HEK293 (cell line): ENCODE measurements around the gene IL1RAPL1.

Experiments
- CTCF ChIA-PET: fragments of 350-600 bp; formaldehyde crosslinking; extraction: SDS; loops from one replicate; lab custom pipeline; 2021; ENCODE audit warnings: antibody characterized with exemption; lab: Yijun Ruan, JAX
- POLR2A ChIA-PET: fragments of 300-600 bp; formaldehyde crosslinking; extraction: SDS; loops from one replicate; lab custom pipeline; 2020; ENCODE audit warnings: antibody characterized with exemption, inconsistent platforms; lab: Yijun Ruan, JAX
- H3K27ac ChIP-seq: fragments of 200-500 bp; sonication (Bioruptor generic); 2 replicates; pipeline ENCODE4 v1.5.1; 2014; ENCODE audit warnings: low read depth, low read length, control low read depth, inconsistent platforms; ENCODE audit errors: extremely low read depth
- H3K36me3 ChIP-seq, 2 experiments: fragments of 200-500 bp in 1 of 2; sonication (Bioruptor generic) in 1 of 2; 1 replicate in 1 of 2; 2 replicates in 1 of 2; pipeline ENCODE4 v1.5.1; 2014 to 2017; ENCODE audit warnings: inconsistent platforms in 2 of 2, low read length in 2 of 2; ENCODE audit not compliant: control insufficient read depth in 2 of 2, insufficient read depth in 1 of 2
- H3K4me1 ChIP-seq: fragments of 200-500 bp; sonication (Bioruptor generic); 2 replicates; pipeline ENCODE4 v1.5.1; 2014; ENCODE audit warnings: mild to moderate bottlenecking, low read length, inconsistent platforms; ENCODE audit not compliant: control insufficient read depth, insufficient read depth
- H3K4me3 ChIP-seq: 2 replicates; pipeline ENCODE4 v1.5.1; 2011; ENCODE audit warnings: low read depth, mild to moderate bottlenecking, control low read depth, low read length, moderate library complexity
- H3K9me3 ChIP-seq: fragments of 200-500 bp; sonication (Bioruptor generic); 2 replicates; pipeline ENCODE4 v1.5.1; 2014; ENCODE audit warnings: low read depth, low read length, inconsistent platforms; ENCODE audit not compliant: control insufficient read depth, insufficient read depth
- BCL11B ChIP-seq: fragments of 450-650 bp; formaldehyde crosslinking; IDR thresholded peaks from 2 replicates; pipeline ENCODE4 v1.5.1; 2016; ENCODE audit warnings: low read depth, missing biosample characterization, missing genetic modification characterization
- KLF7 ChIP-seq: fragments of 450-650 bp; formaldehyde crosslinking; IDR thresholded peaks from 2 replicates; pipeline ENCODE4 v1.5.1; 2016; ENCODE audit warnings: missing biosample characterization, missing genetic modification characterization, borderline replicate concordance
- MYNN ChIP-seq: fragments of 450-650 bp; formaldehyde crosslinking; IDR thresholded peaks from 2 replicates; pipeline ENCODE4 v1.5.1; 2016; ENCODE audit warnings: missing biosample characterization, missing genetic modification characterization, borderline replicate concordance
- SCRT1 ChIP-seq: fragments of 450-650 bp; formaldehyde crosslinking; IDR thresholded peaks from 2 replicates; pipeline ENCODE4 v1.5.1; 2016; ENCODE audit warnings: missing biosample characterization, missing genetic modification characterization, borderline replicate concordance
- TCF7L2 ChIP-seq: IDR thresholded peaks from 2 replicates; pipeline ENCODE4 v1.6.1; 2011; ENCODE audit warnings: low read depth, mild to moderate bottlenecking, inconsistent platforms, low read length, moderate library complexity, borderline replicate concordance
- WT1 ChIP-seq: fragments of 450-650 bp; formaldehyde crosslinking; IDR thresholded peaks from 2 replicates; pipeline ENCODE4 v1.5.1; 2016; ENCODE audit warnings: missing biosample characterization, missing genetic modification characterization
- YY1 ChIP-seq: fragments of 450-650 bp; formaldehyde crosslinking; IDR thresholded peaks from 2 replicates; pipeline ENCODE4 v1.5.1; 2018; ENCODE audit warnings: missing biosample characterization, missing genetic modification characterization
- ZBTB17 ChIP-seq: fragments of 450-650 bp; formaldehyde crosslinking; IDR thresholded peaks from 2 replicates; pipeline ENCODE4 v1.5.1; 2016; ENCODE audit warnings: missing biosample characterization, missing genetic modification characterization
- ZEB2 ChIP-seq: fragments of 450-650 bp; formaldehyde crosslinking; IDR thresholded peaks from 2 replicates; pipeline ENCODE4 v1.5.1; 2016; ENCODE audit warnings: missing biosample characterization, missing genetic modification characterization
- ZNF138 ChIP-seq: fragments of 450-650 bp; formaldehyde crosslinking; IDR thresholded peaks from 2 replicates; pipeline ENCODE4 v1.5.1; 2016; ENCODE audit warnings: missing biosample characterization, missing genetic modification characterization, borderline replicate concordance
- ZNF19 ChIP-seq: fragments of 450-650 bp; formaldehyde crosslinking; IDR thresholded peaks from 2 replicates; pipeline ENCODE4; 2016; ENCODE audit warnings: missing biosample characterization, missing genetic modification characterization, low read depth
- ZNF2 ChIP-seq: fragments of 450-650 bp; formaldehyde crosslinking; IDR thresholded peaks from 2 replicates; pipeline ENCODE4 v1.5.1; 2016; ENCODE audit warnings: missing biosample characterization, missing genetic modification characterization
- ZNF214 ChIP-seq: fragments of 450-650 bp; formaldehyde crosslinking; IDR thresholded peaks from 2 replicates; pipeline ENCODE4 v1.5.1; 2017; ENCODE audit warnings: missing biosample characterization, mild to moderate bottlenecking, missing genetic modification characterization, borderline replicate concordance
- ZNF274 ChIP-seq, 2 experiments: fragments of 200-500 bp in 1 of 2; fragments of 450-650 bp in 1 of 2; sonication (Bioruptor generic) in 1 of 2; formaldehyde crosslinking in 1 of 2; IDR thresholded peaks; 2 replicates each; pipeline versions ENCODE4 v1.5.1 to v1.6.1; 2014 to 2016; ENCODE audit warnings: borderline replicate concordance in 1 of 2, inconsistent platforms in 1 of 2, low read length in 1 of 2, missing biosample characterization in 1 of 2, missing genetic modification characterization in 1 of 2
- ZNF426 ChIP-seq: fragments of 450-650 bp; formaldehyde crosslinking; IDR thresholded peaks from 2 replicates; pipeline ENCODE4 v1.5.1; 2017; ENCODE audit warnings: missing biosample characterization, missing genetic modification characterization, mild to moderate bottlenecking, inconsistent platforms, moderate library complexity
- ZNF529 ChIP-seq: fragments of 450-650 bp; formaldehyde crosslinking; IDR thresholded peaks from 2 replicates; pipeline ENCODE4 v1.5.1; 2017; ENCODE audit warnings: missing genetic modification characterization, missing biosample characterization; ENCODE audit not compliant: insufficient replicate concordance
- ZNF549 ChIP-seq: fragments of 450-650 bp; IDR thresholded peaks from 2 replicates; pipeline ENCODE4 v1.5.1; 2018; ENCODE audit warnings: missing biosample characterization, missing genetic modification characterization, mild to moderate bottlenecking, inconsistent platforms, moderate library complexity
- ZNF629 ChIP-seq: fragments of 450-650 bp; formaldehyde crosslinking; IDR thresholded peaks from 2 replicates; pipeline ENCODE4 v1.5.1; 2017; ENCODE audit warnings: missing biosample characterization, missing genetic modification characterization
- ZNF660 ChIP-seq: fragments of 450-650 bp; IDR thresholded peaks from 2 replicates; pipeline ENCODE4 v1.5.1; 2018; ENCODE audit warnings: missing biosample characterization, mild to moderate bottlenecking, missing genetic modification characterization
- ZNF768 ChIP-seq: fragments of 450-650 bp; formaldehyde crosslinking; IDR thresholded peaks from 2 replicates; pipeline ENCODE4 v1.5.1; 2018; ENCODE audit warnings: missing biosample characterization, mild to moderate bottlenecking, missing genetic modification characterization
- TF ChIP-seq, protein P1 (sequence below): fragments of 450-650 bp; formaldehyde crosslinking; IDR thresholded peaks from 2 replicates; pipeline ENCODE4 v1.5.0; 2017; ENCODE audit warnings: missing biosample characterization, missing genetic modification characterization, borderline replicate concordance
- TF ChIP-seq, protein P2 (sequence below): fragments of 450-650 bp; formaldehyde crosslinking; IDR thresholded peaks from 2 replicates; pipeline ENCODE4 v1.5.1; 2016; ENCODE audit warnings: missing biosample characterization, missing genetic modification characterization
- TF ChIP-seq, protein P3 (sequence below): fragments of 450-650 bp; formaldehyde crosslinking; IDR thresholded peaks from 2 replicates; pipeline ENCODE4 v1.5.1; 2016; ENCODE audit warnings: missing biosample characterization, missing genetic modification characterization
- TF ChIP-seq, protein P4 (sequence below): fragments of 450-650 bp; formaldehyde crosslinking; IDR thresholded peaks from 2 replicates; pipeline ENCODE4 v1.5.1; 2016; ENCODE audit warnings: missing biosample characterization, missing genetic modification characterization

The IL1RAPL1 gene

DNA sequence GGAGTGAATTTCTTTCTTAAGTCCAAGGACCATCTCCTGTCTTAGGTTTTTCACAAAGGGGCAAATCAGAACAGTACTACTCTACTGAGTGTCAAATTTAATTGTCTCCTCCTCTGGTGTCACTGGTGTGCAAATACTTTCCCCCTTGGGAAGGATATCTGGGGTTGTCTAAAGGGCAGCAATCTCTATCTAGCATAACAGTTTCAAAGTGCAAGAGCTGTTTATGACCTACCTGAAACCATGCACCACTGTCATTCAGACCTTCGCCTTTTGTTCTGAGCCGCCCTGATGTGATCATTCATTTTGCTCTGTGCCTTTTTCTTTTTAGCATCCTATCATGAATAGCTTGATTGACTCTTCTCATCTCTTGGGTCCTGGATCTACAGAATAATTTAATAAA, 39.3 kb downstream of the IL1RAPL1 start (continued):
- TF ChIP-seq, protein P1, sequence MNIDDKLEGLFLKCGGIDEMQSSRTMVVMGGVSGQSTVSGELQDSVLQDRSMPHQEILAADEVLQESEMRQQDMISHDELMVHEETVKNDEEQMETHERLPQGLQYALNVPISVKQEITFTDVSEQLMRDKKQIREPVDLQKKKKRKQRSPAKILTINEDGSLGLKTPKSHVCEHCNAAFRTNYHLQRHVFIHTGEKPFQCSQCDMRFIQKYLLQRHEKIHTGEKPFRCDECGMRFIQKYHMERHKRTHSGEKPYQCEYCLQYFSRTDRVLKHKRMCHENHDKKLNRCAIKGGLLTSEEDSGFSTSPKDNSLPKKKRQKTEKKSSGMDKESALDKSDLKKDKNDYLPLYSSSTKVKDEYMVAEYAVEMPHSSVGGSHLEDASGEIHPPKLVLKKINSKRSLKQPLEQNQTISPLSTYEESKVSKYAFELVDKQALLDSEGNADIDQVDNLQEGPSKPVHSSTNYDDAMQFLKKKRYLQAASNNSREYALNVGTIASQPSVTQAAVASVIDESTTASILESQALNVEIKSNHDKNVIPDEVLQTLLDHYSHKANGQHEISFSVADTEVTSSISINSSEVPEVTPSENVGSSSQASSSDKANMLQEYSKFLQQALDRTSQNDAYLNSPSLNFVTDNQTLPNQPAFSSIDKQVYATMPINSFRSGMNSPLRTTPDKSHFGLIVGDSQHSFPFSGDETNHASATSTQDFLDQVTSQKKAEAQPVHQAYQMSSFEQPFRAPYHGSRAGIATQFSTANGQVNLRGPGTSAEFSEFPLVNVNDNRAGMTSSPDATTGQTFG (tag by site-specific recombination) = no peak
- TF ChIP-seq, protein P2, sequence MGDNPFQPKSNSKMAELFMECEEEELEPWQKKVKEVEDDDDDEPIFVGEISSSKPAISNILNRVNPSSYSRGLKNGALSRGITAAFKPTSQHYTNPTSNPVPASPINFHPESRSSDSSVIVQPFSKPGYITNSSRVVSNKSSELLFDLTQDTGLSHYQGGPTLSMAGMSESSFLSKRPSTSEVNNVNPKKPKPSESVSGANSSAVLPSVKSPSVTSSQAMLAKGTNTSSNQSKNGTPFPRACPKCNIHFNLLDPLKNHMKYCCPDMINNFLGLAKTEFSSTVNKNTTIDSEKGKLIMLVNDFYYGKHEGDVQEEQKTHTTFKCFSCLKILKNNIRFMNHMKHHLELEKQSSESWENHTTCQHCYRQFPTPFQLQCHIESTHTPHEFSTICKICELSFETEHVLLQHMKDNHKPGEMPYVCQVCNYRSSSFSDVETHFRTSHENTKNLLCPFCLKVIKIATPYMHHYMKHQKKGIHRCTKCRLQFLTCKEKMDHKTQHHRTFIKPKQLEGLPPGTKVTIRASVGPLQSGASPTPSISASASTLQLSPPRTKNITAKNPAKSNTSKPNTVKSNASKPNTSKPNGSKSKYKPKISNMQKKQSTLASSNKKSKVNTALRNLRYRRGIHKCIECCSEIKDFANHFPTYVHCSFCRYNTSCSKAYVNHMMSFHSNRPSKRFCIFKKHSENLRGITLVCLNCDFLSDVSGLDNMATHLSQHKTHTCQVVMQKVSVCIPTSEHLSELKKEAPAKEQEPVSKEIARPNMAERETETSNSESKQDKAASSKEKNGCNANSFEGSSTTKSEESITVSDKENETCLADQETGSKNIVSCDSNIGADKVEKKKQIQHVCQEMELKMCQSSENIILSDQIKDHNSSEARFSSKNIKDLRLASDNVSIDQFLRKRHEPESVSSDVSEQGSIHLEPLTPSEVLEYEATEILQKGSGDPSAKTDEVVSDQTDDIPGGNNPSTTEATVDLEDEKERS (tag by site-specific recombination) = no peak
- TF ChIP-seq ZNF19 (tag by site-specific recombination) = no peak
- TF ChIP-seq ZNF768 (tag by site-specific recombination) = no peak
- TF ChIP-seq MYNN (tag by site-specific recombination) = no peak

DNA sequence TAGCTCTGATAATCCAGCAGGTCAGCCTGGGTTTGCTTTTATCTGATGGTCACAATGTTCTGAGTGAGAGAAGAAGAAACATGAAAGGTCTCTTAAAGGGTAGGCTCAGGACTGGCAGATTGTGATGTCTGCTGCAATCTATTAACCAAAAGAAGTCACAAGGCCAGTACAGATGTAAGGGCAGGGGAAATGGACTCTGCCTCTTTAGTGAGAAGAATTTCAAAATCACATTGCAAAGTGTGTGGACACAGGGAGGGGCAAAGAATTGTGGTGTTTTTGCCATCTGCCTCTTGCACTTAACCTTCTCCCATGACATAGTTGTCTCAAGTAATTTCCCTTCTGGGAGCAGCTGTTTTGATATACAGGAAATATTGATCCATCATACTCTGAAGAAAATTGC, 40.9 kb downstream of the IL1RAPL1 start:
- TF ChIP-seq TCF7L2 (no peak), WT1 (no peak), ZNF660 (tag by site-specific recombination) (no peak), ZNF629 (no peak), ZNF426 (tag by site-specific recombination) (no peak), ZNF138 (tag by site-specific recombination) (no peak), BCL11B (tag by site-specific recombination) (no peak), ZNF2 (tag by site-specific recombination) (no peak), ZEB2 (tag by site-specific recombination) (no peak), ZNF768 (tag by site-specific recombination) (no peak), ZNF529 (tag by site-specific recombination) (no peak), ZNF214 (tag by site-specific recombination) (no peak), ZBTB17 (tag by site-specific recombination) (no peak)
- TF ChIP-seq, protein P3, sequence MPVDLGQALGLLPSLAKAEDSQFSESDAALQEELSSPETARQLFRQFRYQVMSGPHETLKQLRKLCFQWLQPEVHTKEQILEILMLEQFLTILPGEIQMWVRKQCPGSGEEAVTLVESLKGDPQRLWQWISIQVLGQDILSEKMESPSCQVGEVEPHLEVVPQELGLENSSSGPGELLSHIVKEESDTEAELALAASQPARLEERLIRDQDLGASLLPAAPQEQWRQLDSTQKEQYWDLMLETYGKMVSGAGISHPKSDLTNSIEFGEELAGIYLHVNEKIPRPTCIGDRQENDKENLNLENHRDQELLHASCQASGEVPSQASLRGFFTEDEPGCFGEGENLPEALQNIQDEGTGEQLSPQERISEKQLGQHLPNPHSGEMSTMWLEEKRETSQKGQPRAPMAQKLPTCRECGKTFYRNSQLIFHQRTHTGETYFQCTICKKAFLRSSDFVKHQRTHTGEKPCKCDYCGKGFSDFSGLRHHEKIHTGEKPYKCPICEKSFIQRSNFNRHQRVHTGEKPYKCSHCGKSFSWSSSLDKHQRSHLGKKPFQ = no peak
- TF ChIP-seq, all 188 proteins: peak for 0
- H3K4me1 ChIP-seq = no peaks in the 10 kb centered on the region
- POLR2A ChIA-PET = no interaction called here
- no peak overlapping the region for H3K27ac ChIP-seq
- CTCF ChIA-PET = no interaction called here
- no peaks in the 10 kb centered on the region for H3K36me3 ChIP-seq
- no peak overlapping the region for H3K4me3 ChIP-seq
- H3K9me3 ChIP-seq = no peaks in the 10 kb centered on the region

DNA sequence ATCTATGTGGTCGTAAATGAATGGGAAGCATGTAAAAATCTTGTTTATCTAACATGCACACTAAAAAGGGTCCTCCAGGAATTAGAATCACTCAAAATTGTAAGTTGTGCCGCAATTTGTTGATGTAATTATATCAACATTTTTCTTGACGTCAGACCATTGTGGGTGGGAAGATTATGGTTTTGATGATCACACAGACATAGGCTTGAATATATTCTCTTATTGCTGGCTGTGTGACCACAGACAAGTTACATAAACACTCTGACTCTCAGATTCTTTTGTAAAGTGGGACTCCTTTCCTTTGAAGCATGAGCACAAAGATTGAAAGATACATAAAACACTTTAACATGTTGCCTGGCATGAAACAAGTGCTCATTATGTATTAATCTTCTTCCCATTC, 51.5 kb downstream of the IL1RAPL1 start:
- H3K4me1 ChIP-seq = no peaks in the 10 kb centered on the region
- H3K4me3 ChIP-seq = no peak overlapping the region
- no peak overlapping the region for H3K27ac ChIP-seq
- no peaks in the 10 kb centered on the region for H3K9me3 ChIP-seq
- H3K36me3 ChIP-seq = no peaks in the 10 kb centered on the region
- ChIA-PET CTCF (no interaction called here), POLR2A (no interaction called here)
- no peak for TF ChIP-seq SCRT1
- TF ChIP-seq ZNF274 (IDR thresholded peaks at IDR 0.05; ENCODE audit: low read length) = no peak
- TF ChIP-seq ZNF274 (tag by site-specific recombination; IDR thresholded peaks at IDR 0.05; ENCODE audit: borderline replicate concordance) = no peak
- no peak for TF ChIP-seq YY1 (tag by site-specific recombination)
- TF ChIP-seq, protein P4, sequence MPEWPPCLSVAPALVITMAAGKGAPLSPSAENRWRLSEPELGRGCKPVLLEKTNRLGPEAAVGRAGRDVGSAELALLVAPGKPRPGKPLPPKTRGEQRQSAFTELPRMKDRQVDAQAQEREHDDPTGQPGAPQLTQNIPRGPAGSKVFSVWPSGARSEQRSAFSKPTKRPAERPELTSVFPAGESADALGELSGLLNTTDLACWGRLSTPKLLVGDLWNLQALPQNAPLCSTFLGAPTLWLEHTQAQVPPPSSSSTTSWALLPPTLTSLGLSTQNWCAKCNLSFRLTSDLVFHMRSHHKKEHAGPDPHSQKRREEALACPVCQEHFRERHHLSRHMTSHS (tag by site-specific recombination) = no peak
- TF ChIP-seq WT1 = no peak
- no peak for TF ChIP-seq ZNF549 (tag by site-specific recombination)
- no peak for TF ChIP-seq KLF7
